Measurements from ENCODE around the gene CCR6. TPM values are rescaled to one million over a fixed set of nuclear protein-coding genes. Genes with fewer than 3 reads are reported as not detected.

The CCR6 gene
- total RNA-seq, 1 experiment from 2014 or later: not detected

DNA sequence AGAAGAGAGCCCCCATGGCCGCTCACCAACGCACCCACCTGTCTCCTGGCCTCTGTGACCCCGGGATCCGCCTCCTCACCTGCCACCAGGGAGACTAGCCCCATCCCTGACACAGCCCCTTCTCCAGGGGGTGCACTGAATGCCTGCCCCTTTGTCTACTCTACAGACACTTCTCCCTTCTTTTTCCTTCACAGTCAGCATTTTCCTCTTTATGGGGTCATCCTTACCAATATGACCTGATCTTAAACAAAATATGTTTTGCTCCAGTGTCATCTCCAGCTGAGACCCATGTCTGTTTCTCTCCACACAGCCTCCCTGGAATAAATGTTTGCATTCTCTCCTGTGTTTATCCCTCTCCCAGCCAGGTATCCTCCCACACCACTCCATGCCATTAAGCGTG lies 14.6 kb upstream of the CCR6 start:
- H3K4me1 ChIP-seq (ENCODE audit: insufficient read depth, low read length): no peaks in the 10 kb centered on the region
- H3K9ac ChIP-seq (ENCODE audit: extremely low read depth, insufficient read length, low read length): no peak overlapping the region
- H2AK5ac ChIP-seq (ENCODE audit: insufficient read length, low read length): no peak overlapping the region
- no peak overlapping the region for H2BK5ac ChIP-seq (ENCODE audit: insufficient read length, low read length)
- no peaks in the 10 kb centered on the region for H3K27me3 ChIP-seq (ENCODE audit: insufficient read depth, low read length)
- no peak overlapping the region for H2BK20ac ChIP-seq (ENCODE audit: low read depth, low read length, poor library complexity, severe bottlenecking)
- H3K23ac ChIP-seq (ENCODE audit: insufficient read length, low read depth, low read length): no peak overlapping the region
- no peak overlapping the region for H3K14ac ChIP-seq (ENCODE audit: insufficient read depth, low read length)
- H3K4ac ChIP-seq (ENCODE audit: low read depth, low read length): no peak overlapping the region
- no peaks in the 10 kb centered on the region for H3K79me1 ChIP-seq (ENCODE audit: insufficient read depth, low read depth, low read length, poor library complexity, severe bottlenecking)
- no peak overlapping the region for H3K18ac ChIP-seq (ENCODE audit: insufficient read length, low read depth, low read length)
- H4K20me1 ChIP-seq (ENCODE audit: control insufficient read depth, insufficient read depth, insufficient read length): no peaks in the 10 kb centered on the region
- no peak overlapping the region for H3K27ac ChIP-seq (ENCODE audit: insufficient read length, low read depth, low read length)
- Mint-ChIP-seq H3K27ac (peak overlapping the region in 1 of 3 experiments; percentile 59; a peak in 1 of 7 replicates), H3K27me3 (ENCODE audit: low read depth) (no peaks in the 10 kb centered on the region), H3K36me3 (ENCODE audit: insufficient read depth in 1 of 3, low read depth in 3 of 3) (peaks cover 0 to 2% (median 0%) of the 10 kb centered on the region in 3 experiments; a peak in 1 of 7 replicates), H3K4me1 (peaks cover 0 to 4% of the 10 kb centered on the region in 2 experiments; a peak in 1 of 4 replicates), H3K9me3 (peaks cover 0 to 2% of the 10 kb centered on the region in 2 experiments; a peak in 1 of 5 replicates), H3K4me3 (no peak overlapping the region)
- WGBS (ENCODE audit: extremely low coverage, insufficient read length, low lambda C conversion rate): no CpG with 5 or more reads among the region's 5 CpGs
- no peak overlapping the region for H3K56ac ChIP-seq (ENCODE audit: insufficient read length, low read depth, low read length)
- TF ChIP-seq, protein P1, sequence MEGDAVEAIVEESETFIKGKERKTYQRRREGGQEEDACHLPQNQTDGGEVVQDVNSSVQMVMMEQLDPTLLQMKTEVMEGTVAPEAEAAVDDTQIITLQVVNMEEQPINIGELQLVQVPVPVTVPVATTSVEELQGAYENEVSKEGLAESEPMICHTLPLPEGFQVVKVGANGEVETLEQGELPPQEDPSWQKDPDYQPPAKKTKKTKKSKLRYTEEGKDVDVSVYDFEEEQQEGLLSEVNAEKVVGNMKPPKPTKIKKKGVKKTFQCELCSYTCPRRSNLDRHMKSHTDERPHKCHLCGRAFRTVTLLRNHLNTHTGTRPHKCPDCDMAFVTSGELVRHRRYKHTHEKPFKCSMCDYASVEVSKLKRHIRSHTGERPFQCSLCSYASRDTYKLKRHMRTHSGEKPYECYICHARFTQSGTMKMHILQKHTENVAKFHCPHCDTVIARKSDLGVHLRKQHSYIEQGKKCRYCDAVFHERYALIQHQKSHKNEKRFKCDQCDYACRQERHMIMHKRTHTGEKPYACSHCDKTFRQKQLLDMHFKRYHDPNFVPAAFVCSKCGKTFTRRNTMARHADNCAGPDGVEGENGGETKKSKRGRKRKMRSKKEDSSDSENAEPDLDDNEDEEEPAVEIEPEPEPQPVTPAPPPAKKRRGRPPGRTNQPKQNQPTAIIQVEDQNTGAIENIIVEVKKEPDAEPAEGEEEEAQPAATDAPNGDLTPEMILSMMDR (conservative IDR thresholded peaks at IDR 0.05): no peak
- no peak overlapping the region for H2BK120ac ChIP-seq (ENCODE audit: low read depth, low read length, poor library complexity, severe bottlenecking)
- H2BK15ac ChIP-seq (ENCODE audit: low read depth, low read length): no peak overlapping the region
- no peak overlapping the region for H2BK12ac ChIP-seq (ENCODE audit: insufficient read length, low read depth, low read length)
- no peak overlapping the region for H2AFZ ChIP-seq (ENCODE audit: low read length)
- no peaks in the 10 kb centered on the region for H3K79me2 ChIP-seq (ENCODE audit: insufficient read depth, low read length)
- H3K9me3 ChIP-seq (ENCODE audit: control insufficient read depth, low read depth, low read length): no peaks in the 10 kb centered on the region
- H3K23me2 ChIP-seq (ENCODE audit: insufficient read length, low read depth, low read length, poor library complexity, severe bottlenecking): no peaks in the 10 kb centered on the region
- H3T11ph ChIP-seq (ENCODE audit: low read length): no peak overlapping the region
- no peak overlapping the region for H4K91ac ChIP-seq (ENCODE audit: insufficient read length, low read depth, low read length)
- no peak overlapping the region for H4K8ac ChIP-seq (replicated peaks; ENCODE audit: insufficient read length, low read depth, low read length)
- no peak for DNase-seq
- no peak overlapping the region for H3K4me2 ChIP-seq (ENCODE audit: insufficient read depth, insufficient read length, low read length)
- no peak overlapping the region for H4K5ac ChIP-seq (ENCODE audit: insufficient read length, low read depth, low read length)
